IMR-90 (cell line): ENCODE measurements around the gene MTURN. TPM values are rescaled to one million over a fixed set of nuclear protein-coding genes. Genes with fewer than 3 reads are reported as not detected.

ENCODE experiments used
- ATAC-seq: fragments of 200-7000 bp; cut with Tn5 transposase; 2 replicates; pipeline ENCODE4 v1.9.1; 2020; ENCODE audit warnings: low read depth, mild to moderate bottlenecking, moderate library complexity
- BruUV-seq: library from RNA; stranded (reverse); fragments of 400-500 nt; replicated peaks from 2 replicates; lab custom pipeline; 2021; lab: Mats Ljungman, UMichigan
- CTCF ChIA-PET: fragments of 300-600 bp; formaldehyde crosslinking; extraction: SDS; loops from one replicate; lab custom pipeline; 2021; ENCODE audit warnings: antibody characterized with exemption; lab: Yijun Ruan, JAX
- POLR2A ChIA-PET: fragments of 300-600 bp; sonication (Branson Sonifier 250); formaldehyde crosslinking; loops from one replicate; lab custom pipeline; 2022; ENCODE audit warnings: antibody characterized with exemption; ENCODE audit not compliant: unreplicated experiment; lab: Charles Lee
- DNase-seq: peaks from one replicate; pipeline ENCODE4 v3.0.0; 2013
- H2AFZ ChIP-seq: replicated peaks from 2 replicates; pipeline ENCODE3; 2013; ENCODE audit warnings: low read length, mild to moderate bottlenecking; ENCODE audit not compliant: poor library complexity
- H2AK5ac ChIP-seq: 2 replicates; pipeline ENCODE4 v1.6.1; 2013; ENCODE audit warnings: low read depth, low read length, inconsistent platforms
- H2AK9ac ChIP-seq: replicated peaks from 2 replicates; pipeline ENCODE3; 2013; ENCODE audit warnings: mild to moderate bottlenecking, low read depth, low read length, moderate library complexity; ENCODE audit not compliant: poor library complexity
- H2BK120ac ChIP-seq: 2 replicates; pipeline ENCODE4 v1.6.1; 2013; ENCODE audit warnings: low read depth, low read length, inconsistent platforms
- H2BK15ac ChIP-seq: 3 replicates; pipeline ENCODE4 v1.6.1; 2013; ENCODE audit warnings: low read depth, low read length, inconsistent platforms
- H2BK20ac ChIP-seq: 2 replicates; pipeline ENCODE4 v1.6.1; 2013; ENCODE audit warnings: low read depth, mild to moderate bottlenecking, inconsistent platforms, low read length, moderate library complexity
- H2BK5ac ChIP-seq: 2 replicates; pipeline ENCODE4 v1.6.1; 2013; ENCODE audit warnings: mild to moderate bottlenecking, low read depth, low read length, inconsistent platforms; ENCODE audit not compliant: poor library complexity, severe bottlenecking
- H3K14ac ChIP-seq: replicated peaks from 2 replicates; pipeline ENCODE4 v1.6.1; 2013; ENCODE audit warnings: low read depth, low read length, inconsistent platforms
- H3K18ac ChIP-seq: 2 replicates; pipeline ENCODE4 v1.6.1; 2013; ENCODE audit warnings: low read depth, low read length, control low read depth
- H3K23ac ChIP-seq: 2 replicates; pipeline ENCODE4 v1.6.1; 2013; ENCODE audit warnings: low read depth, low read length, inconsistent platforms
- H3K27ac ChIP-seq: 2 replicates; pipeline ENCODE4 v1.5.1; 2013; ENCODE audit warnings: mild to moderate bottlenecking, control low read depth, low read length; ENCODE audit not compliant: insufficient read depth
- H3K27me3 ChIP-seq: 2 replicates; pipeline ENCODE4 v1.6.1; 2013; ENCODE audit warnings: low read length; ENCODE audit not compliant: control insufficient read depth, insufficient read depth
- H3K36me3 ChIP-seq: 2 replicates; pipeline ENCODE4 v1.6.1; 2013; ENCODE audit warnings: low read length, mixed read lengths; ENCODE audit not compliant: control insufficient read depth, insufficient read depth
- H3K4ac ChIP-seq: 2 replicates; pipeline ENCODE4 v1.6.1; 2013; ENCODE audit warnings: low read depth, low read length, inconsistent platforms
- H3K4me1 ChIP-seq: 2 replicates; pipeline ENCODE4 v1.6.1; 2013; ENCODE audit warnings: low read length, mixed read lengths; ENCODE audit not compliant: control insufficient read depth, insufficient read depth
- H3K4me2 ChIP-seq: 2 replicates; pipeline ENCODE4 v1.6.1; 2013; ENCODE audit warnings: low read depth, mild to moderate bottlenecking, control low read depth, low read length, moderate library complexity
- H3K4me3 ChIP-seq: 2 replicates; pipeline ENCODE4 v1.5.1; 2013; ENCODE audit warnings: low read depth, mild to moderate bottlenecking, control low read depth, low read length, moderate library complexity; ENCODE audit not compliant: insufficient read depth
- H3K56ac ChIP-seq: 2 replicates; pipeline ENCODE4 v1.6.1; 2013; ENCODE audit warnings: low read length, inconsistent platforms; ENCODE audit not compliant: insufficient read depth; ENCODE audit errors: extremely low read depth
- H3K79me1 ChIP-seq, 2 experiments: 2 replicates each; pipeline ENCODE4 v1.6.1; 2013; ENCODE audit warnings: low read length in 2 of 2, inconsistent platforms in 1 of 2, low read depth in 1 of 2
- H3K9ac ChIP-seq: 2 replicates; pipeline ENCODE4 v1.6.1; 2013; ENCODE audit warnings: low read depth, low read length, control low read depth
- H3K9me1 ChIP-seq: 2 replicates; pipeline ENCODE4 v1.6.1; 2013; ENCODE audit warnings: low read length, inconsistent platforms; ENCODE audit not compliant: insufficient read depth
- H3K9me3 ChIP-seq: 2 replicates; pipeline ENCODE4 v1.6.1; 2013; ENCODE audit warnings: low read length; ENCODE audit not compliant: control insufficient read depth, insufficient read depth
- H4K20me1 ChIP-seq: 2 replicates; pipeline ENCODE4 v1.6.1; 2013; ENCODE audit warnings: low read length, inconsistent platforms; ENCODE audit not compliant: insufficient read depth
- H4K5ac ChIP-seq: 2 replicates; pipeline ENCODE4 v1.6.1; 2013; ENCODE audit warnings: mild to moderate bottlenecking, low read depth, low read length, control low read depth
- H4K8ac ChIP-seq, 2 experiments: 2 replicates each; pipeline ENCODE4 v1.6.1; 2013; ENCODE audit warnings: low read depth in 2 of 2, low read length in 2 of 2, control low read depth in 1 of 2, inconsistent platforms in 1 of 2
- H4K91ac ChIP-seq: 2 replicates; pipeline ENCODE4 v1.6.1; 2013; ENCODE audit warnings: low read depth, low read length, inconsistent platforms; ENCODE audit not compliant: insufficient read depth
- CEBPB ChIP-seq: IDR thresholded peaks from 2 replicates; pipeline ENCODE4 v1.6.1; 2012; ENCODE audit warnings: low read depth, low read length, improper control_type of control experiment
- CHD1 ChIP-seq: IDR thresholded peaks from 2 replicates; pipeline ENCODE4 v1.6.1; 2012; ENCODE audit warnings: low read depth, low read length, improper control_type of control experiment
- CTCF ChIP-seq: conservative IDR thresholded peaks from 2 replicates; pipeline ENCODE4 v1.5.1; 2012; ENCODE audit warnings: mild to moderate bottlenecking, low read depth, low read length, improper control_type of control experiment
- ELK1 ChIP-seq: fragments of 150-350 bp; IDR thresholded peaks from 2 replicates; pipeline ENCODE4 v1.6.1; 2016; ENCODE audit warnings: low read depth, mild to moderate bottlenecking, low read length, moderate library complexity, borderline replicate concordance
- FOS ChIP-seq: fragments of 150-350 bp; IDR thresholded peaks from 2 replicates; pipeline ENCODE4 v1.6.1; 2016; ENCODE audit warnings: low read depth, low read length
- MAFK ChIP-seq: IDR thresholded peaks from 2 replicates; pipeline ENCODE4 v1.6.1; 2012; ENCODE audit warnings: low read depth, low read length, improper control_type of control experiment
- MAZ ChIP-seq: IDR thresholded peaks from 2 replicates; pipeline ENCODE4 v1.6.1; 2012; ENCODE audit warnings: low read depth, mild to moderate bottlenecking, low read length, improper control_type of control experiment, moderate library complexity, borderline replicate concordance
- MXI1 ChIP-seq: IDR thresholded peaks from 2 replicates; pipeline ENCODE4 v1.6.1; 2012; ENCODE audit warnings: low read depth, mild to moderate bottlenecking, low read length, moderate library complexity, borderline replicate concordance
- NFE2L2 ChIP-seq: fragments of 150-350 bp; IDR thresholded peaks from 2 replicates; pipeline ENCODE4 v1.6.1; 2016; ENCODE audit warnings: low read depth, mild to moderate bottlenecking, low read length
- POLR2A ChIP-seq: IDR thresholded peaks from 2 replicates; pipeline ENCODE4 v1.6.1; 2012; ENCODE audit warnings: mild to moderate bottlenecking, low read depth, low read length
- RAD21 ChIP-seq: IDR thresholded peaks from 2 replicates; pipeline ENCODE4 v1.6.1; 2012; ENCODE audit warnings: low read length, improper control_type of control experiment
- RCOR1 ChIP-seq: IDR thresholded peaks from 2 replicates; pipeline ENCODE4 v1.6.1; 2012; ENCODE audit warnings: mild to moderate bottlenecking, low read length, improper control_type of control experiment; ENCODE audit not compliant: insufficient replicate concordance
- RFX5 ChIP-seq: IDR thresholded peaks from 2 replicates; pipeline ENCODE4 v1.8.0; 2012; ENCODE audit warnings: low read depth, mild to moderate bottlenecking, low read length, moderate library complexity
- SMC3 ChIP-seq: fragments of 150-350 bp; IDR thresholded peaks from 2 replicates; pipeline ENCODE4 v1.6.1; 2016; ENCODE audit warnings: low read depth, mild to moderate bottlenecking, antibody characterized with exemption, low read length, moderate library complexity
- USF2 ChIP-seq: fragments of 150-350 bp; IDR thresholded peaks from 2 replicates; pipeline ENCODE4 v1.6.1; 2017; ENCODE audit warnings: mild to moderate bottlenecking, antibody characterized with exemption, low read length, low read depth
- WGBS, 2 experiments: methylation state at CpG; one replicate each; pipeline versions ENCODE4 v1.1.5 to v1.1.7; 2013; ENCODE audit warnings: missing lambda C conversion rate in 2 of 2; ENCODE audit not compliant: insufficient read length in 1 of 2; ENCODE audit errors: extremely low coverage in 2 of 2; 5-methylcytosine and 5-hydroxymethylcytosine counted together
- dilution Hi-C: fragments of 300-500 bp; cut with HindIII; formaldehyde crosslinking; loops from one replicate; pipeline ENCODE4 v1.14.3; 2018; ENCODE audit warnings: low sequenced_read_pairs; ENCODE audit not compliant: unreplicated experiment
- in situ Hi-C: fragments of 300-500 bp; cut with MboI; formaldehyde crosslinking; loops from 3 replicates; pipeline ENCODE4 v1.14.3; 2019; ENCODE audit warnings: low sequenced_read_pairs, inconsistent platforms, mixed read lengths
- intact Hi-C: fragments of 100-400 bp; cut with micrococcal nuclease; formaldehyde crosslinking; loops from 2 replicates; pipeline ENCODE4 v1.10.0; 2022
- polyA plus RNA-seq, 3 experiments: library from polyadenylated mRNA; depleted of rRNA; stranded (reverse); fragments of >200 nt; gene quantifications; 2 replicates each; pipeline ENCODE4 v1.2.3, GENCODE V29; 2012; ENCODE audit warnings: low replicate concordance in 1 of 3
- total RNA-seq: library from RNA; depleted of rRNA; stranded (reverse); fragments of >200 nt; gene quantifications from 2 replicates; pipeline ENCODE4 v1.2.3, GENCODE V29; 2012

The MTURN gene
- total and polyA plus RNA-seq, 2 of the 4 experiments (the other 2 are of a cell fraction), result 2.8 to 5.6 TPM

- intact Hi-C loops, result no loop called here
- H2AK5ac ChIP-seq, result no peak overlapping the region
- no peaks in the 10 kb centered on the region for H3K9me1 ChIP-seq
- H2AK9ac ChIP-seq, result no peak overlapping the region
- no peak overlapping the region for H3K4ac ChIP-seq
- no peak overlapping the region for H4K5ac ChIP-seq
- no peak overlapping the region for H2BK5ac ChIP-seq
- H2AFZ ChIP-seq, result no peak overlapping the region
- dilution Hi-C loops, result no loop called here
- no peak overlapping the region for H2BK20ac ChIP-seq
- WGBS, 2 experiments, result 100% methylated on average over 1 of the region's 5 CpGs; no CpG with 5 or more reads in 1 of the 2 experiments
- H2BK120ac ChIP-seq, result no peak overlapping the region
- no TSS peak for BruUV-seq
- no peak overlapping the region for H3K9ac ChIP-seq
- H3K4me3 ChIP-seq, result no peak overlapping the region
- no peaks in the 10 kb centered on the region for H3K79me1 ChIP-seq
- ATAC-seq, result no peak
- H3K23ac ChIP-seq, result no peak overlapping the region
- in situ Hi-C loops, result no loop called here
- POLR2A ChIA-PET, result no interaction called here
- no peak overlapping the region for H3K4me2 ChIP-seq
- no peaks in the 10 kb centered on the region for H3K27me3 ChIP-seq
- H3K18ac ChIP-seq, result no peak overlapping the region
- no peak overlapping the region for H4K91ac ChIP-seq
- H2BK15ac ChIP-seq, result no peak overlapping the region
- H3K27ac ChIP-seq, result no peak overlapping the region
- H3K9me3 ChIP-seq, result peaks cover 14% of the 10 kb centered on the region
- DNase-seq, result no peak
- no peak for TF ChIP-seq RCOR1
- no peak for TF ChIP-seq RFX5
- TF ChIP-seq SMC3, result no peak
- TF ChIP-seq CTCF, result no peak
- TF ChIP-seq RAD21, result no peak
- TF ChIP-seq MXI1, result no peak
- TF ChIP-seq MAZ, result no peak
- no peak for TF ChIP-seq MAFK
- no peak for TF ChIP-seq USF2
- no peak for TF ChIP-seq CEBPB
- no peak for TF ChIP-seq ELK1
- no peak for TF ChIP-seq NFE2L2
- TF ChIP-seq FOS, result no peak
- no peak for TF ChIP-seq POLR2A
- no peak for TF ChIP-seq CHD1
- H3K4me1 ChIP-seq, result no peaks in the 10 kb centered on the region
- H3K56ac ChIP-seq, result no peak overlapping the region
- H4K8ac ChIP-seq, result no peak overlapping the region
- no peaks in the 10 kb centered on the region for H4K20me1 ChIP-seq
- H3K14ac ChIP-seq, result no peak overlapping the region
- CTCF ChIA-PET, result interaction anchor here (0.7 kb wide), 1 partner anchor 11 kb away, joined by 3 read pairs; no protein-coding TSS in a partner anchor
- H3K36me3 ChIP-seq, result no peaks in the 10 kb centered on the region
Measured at GRCh38 chr7:30193336-30193943, 58.7 kb downstream of the MTURN start.
